GM12892 (cell line): ENCODE data around the gene MRPL33.
"Not testable (repeated sequence)": the region's sequence is repeated elsewhere in the genome, so short reads cannot be mapped to it uniquely, and the experiment has no call there.

Experiments used
- DNase-seq: peaks from one replicate; pipeline ENCODE4 v3.0.0; 2011; ENCODE audit not compliant: insufficient read length
- FAIRE-seq: peaks from 2 replicates; lab custom pipeline; 2011; peaks lifted over from hg19 to GRCh38; lab: Jason Lieb, UNC
- POLR2A ChIP-seq: IDR thresholded peaks from 2 replicates; pipeline ENCODE4 v1.6.1; 2011; ENCODE audit warnings: low read depth, low read length, control low read depth
- POLR2AphosphoS5 ChIP-seq: IDR thresholded peaks from 2 replicates; pipeline ENCODE4 v1.6.1; 2011; ENCODE audit warnings: low read depth, low read length, control low read depth
- TAF1 ChIP-seq: IDR thresholded peaks from 2 replicates; pipeline ENCODE4 v1.6.1; 2011; ENCODE audit warnings: low read depth, mild to moderate bottlenecking, control low read depth, low read length, borderline replicate concordance

Gene MRPL33

GRCh38 chr2:27730980-27731691 lies 40.4 kb upstream of the MRPL33 start:
- no peak for DNase-seq
- TF ChIP-seq POLR2A (no peak), POLR2AphosphoS5 (no peak), TAF1 (no peak)
- no peak for FAIRE-seq

GRCh38 chr2:27734305-27734704 lies 37.2 kb upstream of the MRPL33 start:
- no peak for FAIRE-seq
- TF ChIP-seq POLR2A (no peak), POLR2AphosphoS5 (no peak), TAF1 (no peak)
- no peak for DNase-seq

- no peak for FAIRE-seq
- no peak for DNase-seq
- TF ChIP-seq TAF1 (no peak), POLR2A (no peak), POLR2AphosphoS5 (no peak)
Observed at GRCh38 chr2:27735263-27735904, 36.1 kb upstream of the MRPL33 start.

GRCh38 chr2:27736031-27736889 lies 35.3 kb upstream of the MRPL33 start:
- no peak for TF ChIP-seq TAF1
- no peak for TF ChIP-seq POLR2AphosphoS5
- no peak for TF ChIP-seq POLR2A
- no peak for FAIRE-seq
- DNase-seq: no peak

GRCh38 chr2:27736890-27737204 lies 34.7 kb upstream of the MRPL33 start:
- no peak for DNase-seq
- TF ChIP-seq POLR2A: no peak
- TF ChIP-seq TAF1: no peak
- no peak for TF ChIP-seq POLR2AphosphoS5

GRCh38 chr2:27737676-27738348 lies 33.7 kb upstream of the MRPL33 start:
- FAIRE-seq: no peak
- TF ChIP-seq POLR2A: no peak
- TF ChIP-seq POLR2AphosphoS5: no peak
- no peak for TF ChIP-seq TAF1
- no peak for DNase-seq

More at GRCh38 chr2:27736890-27737204, 34.7 kb upstream of the MRPL33 start:
- no peak for FAIRE-seq

- TF ChIP-seq POLR2AphosphoS5 (no peak), TAF1 (no peak)
- FAIRE-seq (no peak), DNase-seq (no peak)
Observed at GRCh38 chr2:27738349-27739057, 33.0 kb upstream of the MRPL33 start.

GRCh38 chr2:27739058-27739373 lies 32.5 kb upstream of the MRPL33 start:
- no peak for DNase-seq
- no peak for FAIRE-seq
- TF ChIP-seq TAF1 (no peak), POLR2A (no peak), POLR2AphosphoS5 (no peak)

GRCh38 chr2:27741673-27742072 lies 29.8 kb upstream of the MRPL33 start:
- no peak for TF ChIP-seq TAF1
- DNase-seq: no peak
- FAIRE-seq: no peak

GRCh38 chr2:27742571-27742970 lies 28.9 kb upstream of the MRPL33 start:
- TF ChIP-seq POLR2AphosphoS5 (no peak), TAF1 (no peak), POLR2A (no peak)
- DNase-seq: no peak
- no peak for FAIRE-seq

GRCh38 chr2:27745494-27745893 lies 26.0 kb upstream of the MRPL33 start:
- FAIRE-seq: not testable (repeated sequence)

More at GRCh38 chr2:27745494-27745893, 26.0 kb upstream of the MRPL33 start:
- not testable (repeated sequence) for DNase-seq
